Astrocyte (in vitro differentiated cells and primary cell): ENCODE data around the gene RDH14. TPM values are rescaled to one million over a fixed set of nuclear protein-coding genes. Genes with fewer than 3 reads are reported as not detected.

Experiments
- DNase-seq: peaks from one replicate; pipeline ENCODE4 v3.0.0-alpha.2; 2010; ENCODE audit warnings: low read depth
- FAIRE-seq: peaks from 2 replicates; lab custom pipeline; 2011; peaks lifted over from hg19 to GRCh38; lab: Jason Lieb, UNC
- H2AFZ ChIP-seq: 2 replicates; pipeline ENCODE4 v1.6.0; 2012; ENCODE audit warnings: low read depth, low read length, inconsistent platforms
- H3K27ac ChIP-seq: 2 replicates; pipeline ENCODE4 v1.5.1; 2011; ENCODE audit warnings: low read depth, low read length, inconsistent platforms
- H3K27me3 ChIP-seq: 2 replicates; pipeline ENCODE4 v1.6.0; 2011; ENCODE audit warnings: low read length, inconsistent platforms; ENCODE audit not compliant: insufficient read depth
- H3K36me3 ChIP-seq: 2 replicates; pipeline ENCODE4 v1.5.1; 2011; ENCODE audit warnings: low read length, inconsistent platforms; ENCODE audit not compliant: insufficient read depth
- H3K4me1 ChIP-seq: 2 replicates; pipeline ENCODE4 v1.5.1; 2011; ENCODE audit warnings: low read length, inconsistent platforms; ENCODE audit not compliant: insufficient read depth
- H3K4me2 ChIP-seq: 2 replicates; pipeline ENCODE4 v1.6.0; 2012; ENCODE audit warnings: low read length, inconsistent platforms
- H3K4me3 ChIP-seq: 2 replicates; pipeline ENCODE4 v1.5.1; 2011; ENCODE audit warnings: low read depth, mild to moderate bottlenecking, low read length, inconsistent platforms; ENCODE audit not compliant: insufficient read depth
- H3K79me2 ChIP-seq: 2 replicates; pipeline ENCODE4 v1.6.0; 2012; ENCODE audit warnings: mild to moderate bottlenecking, low read length, inconsistent platforms; ENCODE audit not compliant: insufficient read depth
- H3K9ac ChIP-seq: 2 replicates; pipeline ENCODE4 v1.6.0; 2012; ENCODE audit warnings: mild to moderate bottlenecking, low read length, inconsistent platforms
- H3K9me3 ChIP-seq: 2 replicates; pipeline ENCODE4 v1.5.1; 2012; ENCODE audit warnings: low read depth, mild to moderate bottlenecking, low read length, inconsistent platforms; ENCODE audit not compliant: insufficient read depth
- H4K20me1 ChIP-seq: 2 replicates; pipeline ENCODE4 v1.6.0; 2012; ENCODE audit warnings: low read length, inconsistent platforms; ENCODE audit not compliant: insufficient read depth
- H3K27ac Mint-ChIP-seq: one replicate; pipeline ENCODE4 v1.8.0; 2021; ENCODE audit warnings: mild to moderate bottlenecking, mixed read lengths; ENCODE audit not compliant: unreplicated experiment
- H3K27me3 Mint-ChIP-seq: one replicate; pipeline ENCODE4 v1.8.0; 2021; ENCODE audit warnings: low read depth, mixed read lengths; ENCODE audit not compliant: unreplicated experiment
- H3K36me3 Mint-ChIP-seq: one replicate; pipeline ENCODE4 v1.8.0; 2021; ENCODE audit warnings: low read depth, mixed read lengths; ENCODE audit not compliant: unreplicated experiment
- H3K4me1 Mint-ChIP-seq: one replicate; pipeline ENCODE4 v1.8.0; 2021; ENCODE audit warnings: low read depth, mixed read lengths; ENCODE audit not compliant: unreplicated experiment
- H3K4me3 Mint-ChIP-seq: one replicate; pipeline ENCODE4 v1.8.0; 2021; ENCODE audit warnings: mild to moderate bottlenecking, moderate library complexity, mixed read lengths; ENCODE audit not compliant: unreplicated experiment
- H3K9me3 Mint-ChIP-seq: one replicate; pipeline ENCODE4 v1.8.0; 2021; ENCODE audit warnings: mild to moderate bottlenecking, mixed read lengths; ENCODE audit not compliant: unreplicated experiment
- EZH2 ChIP-seq: IDR thresholded peaks from 2 replicates; pipeline ENCODE4 v1.6.1; 2012; ENCODE audit warnings: mild to moderate bottlenecking, low read length, inconsistent platforms; ENCODE audit not compliant: insufficient read depth
- total RNA-seq: library from RNA; stranded (reverse); gene quantifications from 2 replicates; pipeline ENCODE4 v1.2.1, GENCODE V29; 2021
- TF ChIP-seq, protein P1 (sequence below): IDR thresholded peaks from 2 replicates; pipeline ENCODE4 v1.5.1; 2011; ENCODE audit warnings: low read depth, mild to moderate bottlenecking, inconsistent platforms, low read length, moderate library complexity; ENCODE audit not compliant: insufficient read depth

Gene RDH14
- total RNA-seq, 1 donor from 2014 or later, result 16.0 TPM

DNA sequence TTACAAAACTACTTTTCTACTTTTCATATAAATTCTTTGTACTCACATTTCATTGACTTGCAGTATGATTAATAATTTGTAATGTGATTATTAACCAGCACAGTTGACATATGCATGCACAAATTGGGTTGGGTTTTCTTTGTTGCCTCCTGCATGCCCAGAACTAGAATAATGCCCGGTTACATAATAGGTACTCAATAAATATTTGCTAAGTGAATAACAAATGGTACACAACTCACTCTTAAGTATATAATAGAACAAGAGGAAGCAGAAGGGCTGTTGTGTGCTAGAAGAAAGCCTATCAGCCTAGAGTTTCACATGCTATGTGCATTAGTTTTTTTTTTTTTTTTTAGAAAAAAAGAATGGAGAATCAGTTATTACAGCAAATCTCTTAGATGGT is 9.3 kb downstream of the RDH14 start:
- no peak overlapping the region for H3K9ac ChIP-seq
- peaks cover 4% of the 10 kb centered on the region for H3K36me3 ChIP-seq
- no peaks in the 10 kb centered on the region for H3K9me3 ChIP-seq
- H4K20me1 ChIP-seq, result no peaks in the 10 kb centered on the region
- Mint-ChIP-seq H3K27me3 (no peaks in the 10 kb centered on the region), H3K27ac (no peak overlapping the region), H3K4me1 (peaks cover 3% of the 10 kb centered on the region), H3K4me3 (no peak overlapping the region), H3K36me3 (peaks cover 6% of the 10 kb centered on the region), H3K9me3 (no peaks in the 10 kb centered on the region)
- no peak overlapping the region for H3K4me2 ChIP-seq
- H3K4me3 ChIP-seq, result no peak overlapping the region
- no peak for DNase-seq
- H2AFZ ChIP-seq, result no peak overlapping the region
- FAIRE-seq, result no peak
- H3K27ac ChIP-seq, result no peak overlapping the region
- H3K79me2 ChIP-seq, result no peaks in the 10 kb centered on the region
- H3K4me1 ChIP-seq, result peaks cover 11% of the 10 kb centered on the region
- no peaks in the 10 kb centered on the region for H3K27me3 ChIP-seq
- TF ChIP-seq, protein P1, sequence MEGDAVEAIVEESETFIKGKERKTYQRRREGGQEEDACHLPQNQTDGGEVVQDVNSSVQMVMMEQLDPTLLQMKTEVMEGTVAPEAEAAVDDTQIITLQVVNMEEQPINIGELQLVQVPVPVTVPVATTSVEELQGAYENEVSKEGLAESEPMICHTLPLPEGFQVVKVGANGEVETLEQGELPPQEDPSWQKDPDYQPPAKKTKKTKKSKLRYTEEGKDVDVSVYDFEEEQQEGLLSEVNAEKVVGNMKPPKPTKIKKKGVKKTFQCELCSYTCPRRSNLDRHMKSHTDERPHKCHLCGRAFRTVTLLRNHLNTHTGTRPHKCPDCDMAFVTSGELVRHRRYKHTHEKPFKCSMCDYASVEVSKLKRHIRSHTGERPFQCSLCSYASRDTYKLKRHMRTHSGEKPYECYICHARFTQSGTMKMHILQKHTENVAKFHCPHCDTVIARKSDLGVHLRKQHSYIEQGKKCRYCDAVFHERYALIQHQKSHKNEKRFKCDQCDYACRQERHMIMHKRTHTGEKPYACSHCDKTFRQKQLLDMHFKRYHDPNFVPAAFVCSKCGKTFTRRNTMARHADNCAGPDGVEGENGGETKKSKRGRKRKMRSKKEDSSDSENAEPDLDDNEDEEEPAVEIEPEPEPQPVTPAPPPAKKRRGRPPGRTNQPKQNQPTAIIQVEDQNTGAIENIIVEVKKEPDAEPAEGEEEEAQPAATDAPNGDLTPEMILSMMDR, result no peak
- no peak for TF ChIP-seq EZH2

- Histone ChIP-seq H3K4me2 (no peak overlapping the region), H3K79me2 (no peaks in the 10 kb centered on the region), H3K27me3 (no peaks in the 10 kb centered on the region), H3K4me3 (no peak overlapping the region), H3K36me3 (peaks cover 4% of the 10 kb centered on the region), H3K9ac (no peak overlapping the region), H3K9me3 (no peaks in the 10 kb centered on the region), H3K27ac (no peak overlapping the region), H3K4me1 (peaks cover 12% of the 10 kb centered on the region), H2AFZ (no peak overlapping the region), H4K20me1 (no peaks in the 10 kb centered on the region)
- H3K9me3 Mint-ChIP-seq, result no peaks in the 10 kb centered on the region
- H3K36me3 Mint-ChIP-seq, result peaks cover 6% of the 10 kb centered on the region
- H3K4me1 Mint-ChIP-seq, result peaks cover 3% of the 10 kb centered on the region
- no peak for TF ChIP-seq EZH2
- TF ChIP-seq, protein P1, result no peak
- H3K4me3 Mint-ChIP-seq, result no peak overlapping the region
- no peak overlapping the region for H3K27ac Mint-ChIP-seq
- H3K27me3 Mint-ChIP-seq, result no peaks in the 10 kb centered on the region
- DNase-seq (no peak), FAIRE-seq (no peak)
These were observed 10.0 kb downstream of the RDH14 start for GRCh38 chr2:18550433-18550832.

DNA sequence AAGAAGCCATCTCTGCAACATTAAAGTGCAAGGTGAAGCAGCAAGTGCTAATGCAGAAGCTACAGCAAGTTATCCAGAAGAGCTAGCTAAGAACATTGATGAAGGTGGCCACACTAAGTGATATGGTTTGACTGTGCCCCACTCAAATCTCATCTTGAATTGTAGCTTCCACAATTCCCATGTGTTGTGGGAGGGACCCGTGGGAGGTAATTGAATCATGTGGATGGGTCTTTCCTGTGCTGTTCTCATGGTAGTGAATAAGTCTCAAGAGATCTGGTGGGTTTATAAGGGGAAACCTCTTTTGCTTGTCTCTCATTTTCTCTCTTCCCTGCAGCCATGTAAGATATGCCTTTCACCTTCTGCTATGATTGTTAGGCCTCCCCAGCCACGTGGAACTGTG is 11.4 kb downstream of the RDH14 start:
- Histone ChIP-seq H3K4me1 (peaks cover 14% of the 10 kb centered on the region), H3K4me2 (no peak overlapping the region), H3K27me3 (no peaks in the 10 kb centered on the region), H3K9me3 (no peaks in the 10 kb centered on the region), H3K79me2 (no peaks in the 10 kb centered on the region), H3K9ac (no peak overlapping the region), H3K4me3 (no peak overlapping the region), H3K27ac (no peak overlapping the region), H2AFZ (no peak overlapping the region), H4K20me1 (no peaks in the 10 kb centered on the region), H3K36me3 (no peaks in the 10 kb centered on the region)
- TF ChIP-seq, protein P1, result no peak
- no peak for TF ChIP-seq EZH2
- no peak for FAIRE-seq
- H3K9me3 Mint-ChIP-seq, result no peaks in the 10 kb centered on the region
- no peak overlapping the region for H3K27ac Mint-ChIP-seq
- no peak for DNase-seq
- peaks cover 3% of the 10 kb centered on the region for H3K4me1 Mint-ChIP-seq
- no peaks in the 10 kb centered on the region for H3K27me3 Mint-ChIP-seq
- peaks cover 2% of the 10 kb centered on the region for H3K36me3 Mint-ChIP-seq
- H3K4me3 Mint-ChIP-seq, result no peak overlapping the region
